ENCODE results near the gene PPDPF.
"Not testable (repeated sequence)": the region's sequence is repeated elsewhere in the genome, so short reads cannot be mapped to it uniquely, and the experiment has no call there.

Gene PPDPF

DNA sequence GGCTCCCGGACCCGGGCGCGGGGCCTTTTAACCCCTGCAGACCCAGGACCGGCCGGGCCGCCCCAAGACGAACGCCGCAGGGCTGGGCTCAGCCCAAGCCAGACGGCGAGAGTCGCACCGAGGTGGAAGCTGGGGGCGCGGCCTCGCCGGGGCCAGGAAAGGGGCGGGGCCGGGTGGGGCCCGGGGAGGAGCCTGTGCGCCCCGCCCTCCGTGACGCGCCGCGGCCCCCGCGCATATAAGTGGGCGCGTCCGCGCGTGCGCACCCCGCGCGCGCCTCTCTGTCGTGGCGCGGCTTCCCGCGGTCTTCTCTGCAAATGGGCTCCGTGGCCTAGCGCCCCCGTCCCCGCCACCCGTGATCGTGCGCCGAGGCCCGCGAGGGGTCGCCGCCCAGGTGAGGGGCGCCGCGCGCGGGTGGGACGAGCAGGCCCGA is at the start of gene PPDPF:
Gene PPDPF (plus strand): TSS at position 262 of the 430 bp plus-strand sequence. CDS start 544 bp downstream, outside the sequence.
- peak; percentile 72 for DNase-seq (ENCODE audit: low read depth in 2 of 2, low spot score in 1 of 2)

- DNase-seq (ENCODE audit: low read depth in 2 of 2, low spot score in 1 of 2) = no peak
Observed at GRCh38 chr20:63471002-63471716, 49.4 kb upstream of the PPDPF start.

DNA sequence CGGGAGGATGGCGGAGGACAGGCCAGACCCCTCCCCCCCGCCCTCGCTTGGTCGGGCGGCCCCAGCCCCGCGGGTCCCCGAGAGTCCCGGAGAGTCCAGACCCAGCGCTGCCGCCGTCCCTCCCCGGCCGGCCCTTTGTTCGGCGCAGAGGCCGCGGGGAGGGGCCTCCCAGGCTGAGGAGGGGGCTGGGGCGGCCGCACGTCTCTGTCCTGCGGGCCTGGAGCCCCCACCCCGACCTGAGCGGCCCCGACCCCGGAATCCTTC is 48.9 kb upstream of the PPDPF start:
- no peak for DNase-seq (ENCODE audit: low read depth in 2 of 2, low spot score in 1 of 2)

- no peak for DNase-seq (ENCODE audit: low read depth in 2 of 2, low spot score in 1 of 2)
Observed at GRCh38 chr20:63471981-63472831, 48.4 kb upstream of the PPDPF start, which contains the start of gene KCNQ2. KCNQ2 (minus strand) TSS chr20:63472655; CDS start chr20:63472463, 192 bp downstream.

- no peak for DNase-seq (ENCODE audit: low read depth in 2 of 2, low spot score in 1 of 2)
Observed at GRCh38 chr20:63472862-63473390, 47.6 kb upstream of the PPDPF start.

- no peak for DNase-seq (ENCODE audit: low read depth in 2 of 2, low spot score in 1 of 2)
Observed at GRCh38 chr20:63473555-63474449, 46.8 kb upstream of the PPDPF start.

DNA sequence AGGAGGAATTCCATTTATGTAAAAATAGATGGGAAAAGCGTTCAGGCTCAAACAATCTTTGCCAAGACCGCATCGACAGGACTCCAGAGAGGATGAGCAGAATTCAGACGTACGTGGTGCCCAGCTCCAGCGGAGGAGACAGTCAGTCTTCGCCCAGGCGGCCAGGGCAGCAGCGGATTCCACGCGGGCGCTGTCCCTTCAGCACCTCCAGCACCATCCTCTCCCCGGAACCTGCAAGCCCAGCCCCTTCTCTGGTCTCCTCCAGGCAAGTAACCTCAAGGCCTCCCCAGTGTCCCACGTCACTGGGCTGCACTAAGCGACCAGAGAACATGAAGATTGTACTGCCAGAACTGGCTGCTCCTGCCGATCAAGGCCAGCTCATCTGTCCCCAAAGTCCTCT is 45.4 kb upstream of the PPDPF start:
- DNase-seq (ENCODE audit: low read depth in 2 of 2, low spot score in 1 of 2) = no peak

DNA sequence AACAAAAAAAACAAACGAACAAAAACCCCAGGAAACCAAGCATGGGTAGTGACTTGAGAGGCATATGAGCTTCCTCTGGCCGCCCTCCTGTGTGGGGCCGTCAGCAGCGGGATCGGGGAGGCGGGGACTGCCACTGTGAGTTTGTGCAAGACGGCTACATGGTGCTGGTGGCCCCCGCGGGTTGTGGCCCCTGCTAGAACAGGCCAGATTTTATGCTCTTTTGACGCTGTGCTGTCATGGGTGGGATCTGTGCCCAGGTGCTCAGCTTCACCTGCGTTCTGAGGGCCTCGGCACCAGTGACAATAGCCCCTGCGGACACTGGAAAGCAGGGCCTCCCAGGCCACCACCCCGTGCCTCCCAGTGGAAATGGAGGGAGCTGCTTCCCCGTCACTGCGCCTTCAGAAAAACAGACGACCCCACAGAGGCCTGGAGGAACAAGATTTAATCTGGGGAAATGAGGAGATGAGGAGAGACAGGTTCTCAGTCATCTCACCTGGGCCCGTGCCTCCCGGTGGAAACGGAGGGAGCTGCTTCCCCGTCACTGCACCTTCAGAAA is 43.4 kb upstream of the PPDPF start:
- DNase-seq (ENCODE audit: low read depth in 2 of 2, low spot score in 1 of 2) = no peak

GRCh38 chr20:63477944-63478343 is 42.6 kb upstream of the PPDPF start:
- DNase-seq (ENCODE audit: low read depth in 2 of 2, low spot score in 1 of 2) = no peak

GRCh38 chr20:63478346-63479302 is 41.9 kb upstream of the PPDPF start:
- DNase-seq (ENCODE audit: low read depth in 2 of 2, low spot score in 1 of 2) = no peak

- DNase-seq (ENCODE audit: low read depth in 2 of 2, low spot score in 1 of 2) = not testable (repeated sequence)
Observed at GRCh38 chr20:63479695-63480419, 40.7 kb upstream of the PPDPF start.

DNA sequence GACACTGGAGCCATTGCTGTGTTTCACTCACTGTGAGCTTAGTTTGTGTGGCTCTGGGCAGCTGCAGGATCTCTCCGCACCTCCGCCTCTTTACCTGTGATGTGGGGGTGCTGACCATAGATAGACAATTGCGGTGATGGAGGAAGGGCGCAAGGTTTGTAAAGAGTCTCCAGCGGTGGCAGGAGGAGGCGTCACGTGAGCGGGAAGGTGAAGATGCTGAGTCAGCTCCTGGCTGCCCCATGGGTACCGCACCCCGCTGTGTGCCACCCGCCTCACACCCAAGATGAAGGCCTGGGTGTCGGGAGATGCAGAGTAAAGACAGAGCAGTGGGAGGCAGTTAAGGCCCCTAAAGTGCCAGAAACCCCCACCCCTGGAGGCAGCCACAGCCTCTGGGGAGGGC is 39.1 kb upstream of the PPDPF start:
- DNase-seq (ENCODE audit: low read depth in 2 of 2, low spot score in 1 of 2) = no peak

- DNase-seq (ENCODE audit: low read depth in 2 of 2, low spot score in 1 of 2) = no peak
Observed at GRCh38 chr20:63482021-63482587, 38.5 kb upstream of the PPDPF start.

GRCh38 chr20:63483834-63484233 is 36.7 kb upstream of the PPDPF start:
- DNase-seq (ENCODE audit: low read depth in 2 of 2, low spot score in 1 of 2) = no peak

- DNase-seq (ENCODE audit: low read depth in 2 of 2, low spot score in 1 of 2) = no peak
Observed at GRCh38 chr20:63484236-63484635, 36.3 kb upstream of the PPDPF start.

- DNase-seq (ENCODE audit: low read depth in 2 of 2, low spot score in 1 of 2) = no peak
Observed at GRCh38 chr20:63484651-63485403, 35.7 kb upstream of the PPDPF start.

DNA sequence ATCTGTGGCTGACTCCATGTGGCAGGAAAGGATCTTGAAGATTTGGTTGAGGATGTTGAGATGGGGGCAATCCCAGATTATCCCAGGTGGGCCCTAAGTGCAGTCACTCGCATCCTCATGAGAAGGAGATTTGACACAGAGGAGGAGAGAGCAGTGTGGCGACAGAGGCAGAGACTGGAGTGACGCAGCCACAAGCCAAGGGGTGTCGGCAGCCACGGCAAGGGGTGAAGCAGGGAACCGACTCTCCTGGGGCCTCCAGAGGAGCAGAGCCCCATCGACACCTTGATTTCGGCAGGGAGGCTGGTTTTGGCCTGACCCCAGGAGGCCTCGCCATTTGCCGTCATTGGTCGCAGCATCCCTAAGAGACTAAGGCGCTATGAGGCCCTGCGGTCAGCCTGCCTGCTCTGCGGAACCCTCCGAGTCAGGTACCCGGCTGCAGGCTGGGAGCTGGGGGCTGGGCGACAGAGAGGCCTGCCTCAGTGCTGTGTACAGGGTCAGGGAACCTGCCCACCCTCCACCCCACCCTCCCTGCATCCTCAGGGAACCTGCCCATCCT is 34.2 kb upstream of the PPDPF start:
- no peak for DNase-seq (ENCODE audit: low read depth in 2 of 2, low spot score in 1 of 2)

Measured in stimulated activated CD8-positive, alpha-beta memory T cell treated with anti-CD3 and anti-CD28 coated beads, Interleukin-4, amount 100 ng/mL, for 1 hour (primary cell).